HPDE6-E6E7 (cell line): ENCODE data around the gene CAMTA1.
A peak's percentile ranks its signal among the peaks of the same experiment; 100 is the strongest.

Experiments used
- DNase-seq: peaks from one replicate; pipeline ENCODE4 v3.0.0; 2011; ENCODE audit warnings: missing footprints; ENCODE audit errors: extremely low spot score

CAMTA1 gene

DNA sequence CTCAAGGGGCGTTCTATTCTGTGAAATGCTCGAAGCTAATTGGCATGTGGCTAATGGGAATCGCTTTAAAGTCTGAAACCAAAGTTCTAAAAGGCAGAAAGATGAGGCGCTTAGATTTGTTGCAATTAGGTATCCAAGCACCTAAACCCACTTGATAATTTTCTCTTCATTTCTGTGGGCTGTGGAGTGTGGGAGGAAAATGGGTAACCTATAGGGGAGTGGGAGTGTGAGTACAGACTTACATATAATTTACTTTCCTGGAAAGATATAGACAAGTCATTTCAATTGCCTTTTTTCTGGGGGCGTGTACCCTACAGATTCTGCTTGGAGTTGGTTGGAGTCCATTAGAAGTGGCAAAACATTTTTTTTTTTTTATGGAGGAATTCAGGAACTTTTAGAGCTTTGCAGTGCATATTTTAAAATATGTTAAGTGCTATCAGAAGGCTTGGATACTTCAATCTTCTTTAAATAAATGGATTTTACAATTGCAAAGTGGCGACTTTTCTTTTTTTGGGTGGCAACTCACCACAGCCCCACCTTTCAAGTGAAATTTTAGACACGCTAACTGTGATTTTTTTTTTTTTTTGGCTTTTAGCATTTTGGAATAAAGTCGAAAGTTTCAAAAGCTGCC, 254.5 kb downstream of the CAMTA1 start:
- DNase-seq, result no peak

GRCh38 chr1:7040969-7041695, 255.9 kb downstream of the CAMTA1 start:
- DNase-seq, result no peak

DNA sequence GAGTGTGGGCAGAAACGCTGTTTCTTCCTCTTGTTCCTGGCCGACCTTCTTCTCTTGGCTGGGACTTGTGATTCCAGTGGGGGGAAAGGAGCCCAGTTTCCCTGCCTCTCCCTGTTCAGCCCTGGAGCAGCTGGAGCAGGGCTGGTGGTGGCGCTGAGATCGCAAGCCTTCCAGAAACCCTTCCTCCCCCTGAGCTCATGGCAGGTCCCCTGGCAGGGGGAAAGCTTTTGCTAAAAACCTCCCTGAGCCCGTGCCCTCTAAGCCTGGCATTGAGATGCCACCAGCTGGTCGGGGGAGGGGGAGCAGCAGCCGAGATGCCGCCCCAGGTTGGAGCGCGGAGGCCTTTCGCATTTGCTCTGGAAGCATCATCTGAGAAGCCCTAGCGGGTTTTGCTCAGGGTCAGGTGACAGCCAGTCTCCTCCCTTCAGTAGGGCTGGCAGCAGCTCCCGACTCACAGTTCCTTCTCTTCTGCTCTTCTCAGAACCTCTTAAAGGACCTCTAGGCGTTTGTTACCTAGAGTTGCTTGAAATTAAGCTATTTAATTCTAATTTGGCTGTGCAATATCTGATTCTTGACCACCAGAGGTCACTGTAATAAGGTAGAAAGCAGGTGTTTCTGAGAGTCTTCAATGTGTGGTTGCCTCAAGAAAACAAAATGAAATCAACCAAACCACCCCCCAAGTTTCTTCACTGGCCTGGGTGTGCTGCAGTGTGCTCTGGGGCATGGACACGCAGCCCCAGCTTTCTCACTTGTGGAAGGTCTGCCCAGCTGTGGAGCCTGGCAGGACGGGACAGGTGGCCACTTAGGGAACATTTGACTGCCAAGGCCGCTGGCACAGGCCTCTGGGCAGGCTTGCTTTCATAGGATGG, 257.3 kb downstream of the CAMTA1 start:
- DNase-seq, result peak; percentile 38

DNA sequence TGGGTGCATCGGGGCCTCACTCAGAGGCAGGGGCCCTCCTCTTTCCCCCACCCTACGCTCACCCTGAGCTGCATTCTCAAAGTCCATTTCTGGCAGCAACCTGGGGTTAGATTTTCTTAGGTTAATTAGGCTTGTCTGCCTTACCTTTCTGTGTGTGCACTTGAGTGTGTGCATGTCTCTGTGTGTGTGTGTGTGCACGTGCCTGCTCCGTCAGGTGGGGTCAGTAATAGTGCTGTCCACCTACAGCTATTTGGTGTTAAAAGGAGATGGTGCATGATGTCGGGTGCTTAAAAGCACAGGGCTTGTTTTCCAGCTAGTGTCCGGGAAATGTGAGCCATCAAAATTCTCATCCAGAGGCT, 257.9 kb downstream of the CAMTA1 start:
- DNase-seq, result no peak

DNA sequence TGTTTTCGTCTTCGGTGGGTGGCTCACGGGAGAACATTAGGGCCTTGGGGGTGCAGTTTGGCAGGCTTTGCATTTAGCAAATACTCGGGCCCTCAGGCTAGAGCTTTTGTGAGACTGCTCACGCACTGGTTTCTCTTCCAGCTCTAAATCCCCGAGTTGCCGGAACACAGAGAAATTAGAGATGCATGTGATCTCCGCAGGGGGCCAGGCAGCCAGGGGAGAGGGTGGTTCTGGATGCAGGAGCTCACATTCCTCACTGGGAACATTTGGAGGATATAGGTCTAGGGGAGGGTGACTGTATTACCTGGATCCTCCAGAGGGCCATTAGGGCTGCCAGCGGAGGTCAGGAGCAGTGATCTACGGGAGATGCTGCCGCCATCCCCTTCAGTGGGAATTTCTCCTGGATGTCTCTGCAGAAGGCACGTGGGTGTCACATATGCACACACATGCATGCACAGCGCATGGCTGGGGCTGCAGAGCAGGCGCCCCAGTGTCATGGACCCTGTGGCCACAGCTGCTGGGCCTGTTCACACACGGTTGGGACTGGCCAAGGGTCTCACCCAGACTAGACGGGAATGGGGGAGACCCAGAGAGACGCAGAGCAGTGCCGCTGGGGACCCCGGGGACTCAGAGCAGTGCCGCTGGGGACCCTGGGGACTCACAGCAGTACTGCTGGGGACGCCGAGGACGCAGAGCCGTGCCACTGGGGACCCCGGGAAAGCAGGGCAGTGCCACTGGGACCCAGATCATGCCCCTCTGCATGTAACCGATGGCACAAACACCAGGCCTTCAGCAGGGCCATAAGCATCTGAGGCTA, 258.7 kb downstream of the CAMTA1 start:
- no peak for DNase-seq

GRCh38 chr1:7045897-7046296, 260.6 kb downstream of the CAMTA1 start:
- DNase-seq, result no peak

DNA sequence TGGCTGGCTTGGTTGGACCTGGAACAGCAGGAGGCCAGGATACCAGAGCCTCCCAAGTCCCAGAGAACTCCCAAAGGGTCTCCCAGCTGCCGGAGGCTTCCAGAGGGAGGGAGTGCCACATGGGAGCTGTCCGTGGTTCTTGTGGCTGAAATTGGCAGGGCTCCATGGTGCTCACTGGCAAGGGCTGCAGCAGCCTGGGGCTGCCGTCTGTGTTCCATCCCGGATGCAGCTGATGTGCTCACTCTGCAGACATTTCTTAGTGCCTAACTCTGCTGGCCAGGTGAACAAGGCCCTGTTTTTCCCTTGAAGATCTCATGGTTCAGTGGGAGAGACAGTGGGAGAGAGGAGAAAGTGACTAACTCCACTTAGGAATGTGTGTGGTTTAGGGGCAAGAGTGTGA, 261.1 kb downstream of the CAMTA1 start:
- DNase-seq, result peak; percentile 28

DNA sequence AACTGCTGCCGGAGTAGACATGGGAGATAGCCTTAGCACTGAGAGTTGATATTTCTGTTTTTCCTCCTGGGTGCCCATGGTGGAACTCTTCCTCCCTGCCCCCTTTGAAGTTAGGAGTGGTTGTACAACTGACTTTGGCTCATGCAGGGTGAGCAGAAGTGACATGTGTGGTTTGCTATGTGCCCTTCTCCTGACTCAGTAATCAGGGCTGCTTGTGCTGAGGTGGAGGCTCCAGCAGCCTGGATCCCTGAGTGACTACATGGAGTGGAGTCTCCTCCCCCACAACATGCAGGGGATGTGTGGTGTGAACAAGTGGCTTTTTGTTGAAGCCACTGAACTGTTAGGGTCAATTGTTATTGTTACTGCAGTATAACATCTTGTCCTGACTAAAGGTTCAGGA, 261.6 kb downstream of the CAMTA1 start:
- DNase-seq, result no peak

DNA sequence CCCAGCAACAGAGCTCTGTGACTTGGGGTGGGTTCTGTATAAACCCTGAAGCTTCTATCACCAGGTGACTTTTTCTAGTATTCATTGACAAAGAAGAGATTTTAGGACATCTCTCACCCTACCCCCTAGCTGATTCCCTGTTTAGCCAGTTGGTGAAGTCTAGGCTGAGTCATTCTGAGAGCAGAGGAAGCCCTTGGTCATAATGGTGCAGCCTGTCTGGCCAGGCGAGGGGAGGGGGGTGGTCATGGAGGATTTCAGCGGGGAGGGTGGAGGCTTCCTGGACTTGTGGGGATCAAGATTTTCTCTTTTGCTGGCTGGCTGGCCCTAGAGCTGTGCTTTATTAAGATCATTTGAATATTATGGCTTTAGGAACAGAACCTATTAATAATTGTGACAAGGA, 262.6 kb downstream of the CAMTA1 start:
- DNase-seq, result no peak

GRCh38 chr1:7048395-7048794, 263.1 kb downstream of the CAMTA1 start:
- no peak for DNase-seq

DNA sequence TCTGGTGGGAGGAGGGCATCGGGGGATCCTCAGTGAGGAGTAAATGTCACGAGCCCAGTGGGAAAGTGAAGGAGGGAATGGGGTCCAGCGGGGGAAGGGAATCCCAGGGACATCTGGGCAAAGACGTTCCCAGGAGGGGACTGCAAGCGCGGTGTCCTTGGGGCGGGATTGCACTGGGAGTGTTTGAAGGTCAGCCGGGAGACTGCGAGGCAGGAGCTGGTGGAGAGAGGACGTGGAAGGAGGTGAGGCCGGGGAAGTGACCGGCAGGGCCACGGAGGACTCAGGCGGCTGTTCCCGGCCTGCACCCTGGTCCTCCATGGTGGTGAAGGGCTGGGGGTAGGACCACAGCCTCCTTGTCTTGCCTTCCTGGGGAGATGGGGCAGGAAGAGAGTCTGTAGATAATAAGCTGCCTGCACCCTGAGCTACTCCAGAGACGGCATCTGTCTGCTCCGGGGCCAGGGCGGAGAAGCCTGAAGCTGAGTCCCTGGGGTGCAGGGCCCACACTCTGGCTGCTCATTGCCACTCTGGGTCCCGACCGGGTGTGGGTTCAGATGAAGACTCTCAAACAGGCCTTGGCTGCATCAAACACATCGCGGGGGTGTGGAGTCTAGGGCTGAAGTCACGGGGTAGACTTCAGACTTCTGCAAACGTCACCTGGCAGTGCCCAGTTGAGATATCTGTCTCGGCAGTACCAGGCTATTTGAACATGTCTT, 264.8 kb downstream of the CAMTA1 start:
- DNase-seq, result no peak

- no peak for DNase-seq
These were observed 265.8 kb downstream of the CAMTA1 start for GRCh38 chr1:7050751-7051665.

DNA sequence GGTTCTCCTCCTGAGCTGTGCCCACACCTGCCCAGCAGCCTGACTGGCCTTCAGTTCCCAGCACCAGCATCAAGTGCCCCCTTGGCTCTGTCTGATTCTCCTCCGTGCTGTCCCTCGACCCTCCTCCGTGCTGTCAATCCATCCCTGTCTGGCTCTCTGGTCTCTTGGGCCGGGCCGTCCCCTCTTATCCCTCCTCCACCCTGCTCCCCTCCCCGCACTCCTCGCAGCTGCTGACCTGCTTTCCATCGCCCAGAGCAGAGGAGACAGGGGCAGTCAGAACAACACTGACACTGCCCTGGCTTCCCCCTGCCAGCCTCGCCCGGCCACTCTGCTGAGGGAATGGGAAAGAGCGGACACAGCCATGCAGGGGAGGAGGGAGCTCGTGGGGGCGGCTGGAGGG, 267.4 kb downstream of the CAMTA1 start:
- no peak for DNase-seq

DNA sequence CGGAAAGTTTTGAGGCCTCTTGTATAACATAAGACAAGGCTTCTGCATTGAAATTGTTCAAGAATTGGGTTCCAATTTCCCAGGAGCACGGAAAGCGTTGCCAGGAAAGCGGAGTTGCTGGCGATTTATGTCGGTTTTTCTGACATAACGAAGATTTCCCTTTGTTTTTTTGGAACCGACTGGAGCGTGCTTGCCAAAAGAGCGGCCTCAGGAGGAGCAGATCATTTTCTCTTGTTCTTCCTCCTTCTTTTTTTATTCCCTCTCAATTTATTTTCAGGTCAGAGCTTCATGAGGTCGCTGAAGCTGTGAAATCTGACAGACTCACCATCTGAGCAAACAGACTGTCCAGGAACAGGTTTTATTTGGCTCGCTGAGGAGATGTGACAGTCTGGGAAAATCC, 275.5 kb downstream of the CAMTA1 start:
- DNase-seq, result no peak

- no peak for DNase-seq
These were observed 277.2 kb downstream of the CAMTA1 start for GRCh38 chr1:7062346-7063061.

- no peak for DNase-seq
These were observed 278.7 kb downstream of the CAMTA1 start for GRCh38 chr1:7063981-7064380.

DNA sequence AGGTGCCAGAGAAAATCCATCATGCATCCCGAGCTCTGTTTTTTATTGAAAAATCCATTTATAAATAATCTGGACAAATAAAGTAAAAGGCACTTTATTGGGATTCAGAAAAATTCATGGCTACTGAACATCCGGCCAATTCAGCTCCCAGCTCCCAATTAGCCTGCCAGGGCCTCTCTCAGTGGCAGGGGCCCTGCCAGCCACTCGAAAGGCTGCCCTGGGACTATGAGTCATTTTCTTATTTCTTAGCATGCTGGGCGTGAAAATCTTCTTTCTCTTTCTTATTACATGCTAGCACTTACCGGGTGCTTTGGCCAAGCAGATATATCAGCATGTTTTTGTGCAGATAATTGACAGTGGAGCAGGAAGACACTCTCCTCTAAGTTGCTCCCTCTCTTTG, 283.3 kb downstream of the CAMTA1 start:
- DNase-seq, result no peak

DNA sequence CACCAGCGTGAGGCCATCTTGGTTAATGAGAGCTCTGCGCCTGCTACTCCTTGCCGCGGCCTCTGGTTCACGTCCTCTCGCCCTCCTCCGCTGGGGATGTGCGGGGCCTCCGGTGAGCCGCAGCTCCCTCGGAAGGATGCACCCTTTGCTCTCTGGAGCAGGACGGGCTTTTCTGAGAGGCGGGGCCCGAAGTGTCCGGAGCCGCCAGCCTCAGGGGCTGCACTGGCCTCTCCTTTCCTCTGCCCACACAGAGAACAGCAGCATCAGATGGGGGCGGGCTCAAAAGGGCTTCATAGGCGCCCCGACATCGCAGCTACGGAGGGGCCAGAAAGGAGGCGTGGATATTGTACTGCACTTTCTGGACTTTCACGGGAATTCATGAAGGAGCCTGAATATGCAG, 284.7 kb downstream of the CAMTA1 start:
- no peak for DNase-seq

- peak; percentile 53 for DNase-seq
These were observed 285.3 kb downstream of the CAMTA1 start for GRCh38 chr1:7070389-7071029.
